ENCODE measurements around the gene EXOSC1.

The EXOSC1 gene

GRCh38 chr10:97445357-97445721 is 467 bp downstream of the EXOSC1 start:
- Histone ChIP-seq H3K27me3 (ENCODE audit: insufficient read depth, poor library complexity, severe bottlenecking) (no peaks in the 10 kb centered on the region), H3K4me3 (replicated peaks; ENCODE audit: insufficient read depth, low read length) (peak overlapping the region; percentile 74), H3K27ac (replicated peaks) (peak overlapping the region; percentile 66)
- no peak for DNase-seq (ENCODE audit: low read depth in 1 of 2, low spot score in 1 of 2)
- TF ChIP-seq REST (IDR thresholded peaks at IDR 0.05; ENCODE audit: insufficient replicate concordance, low read depth) (no peak), SPI1 (IDR thresholded peaks at IDR 0.05; ENCODE audit: borderline replicate concordance, low read depth) (no peak), CTCF (IDR thresholded peaks at IDR 0.05; ENCODE audit: insufficient read depth, low read length) (no peak), GABPA (IDR thresholded peaks at IDR 0.05; ENCODE audit: low read depth) (no peak), POLR2AphosphoS5 (IDR thresholded peaks at IDR 0.05; ENCODE audit: low read depth) (no peak; the same call in 1 of the 2 replicates)

GRCh38 chr10:97444212-97444611 is 1.6 kb downstream of the EXOSC1 start:
- no peak for TF ChIP-seq CTCF (IDR thresholded peaks at IDR 0.05; ENCODE audit: insufficient read depth, low read length)
- TF ChIP-seq POLR2AphosphoS5 (IDR thresholded peaks at IDR 0.05; ENCODE audit: low read depth) = no peak
- TF ChIP-seq SPI1 (IDR thresholded peaks at IDR 0.05; ENCODE audit: borderline replicate concordance, low read depth) = no peak
- TF ChIP-seq REST (IDR thresholded peaks at IDR 0.05; ENCODE audit: insufficient replicate concordance, low read depth) = no peak
- TF ChIP-seq GABPA (IDR thresholded peaks at IDR 0.05; ENCODE audit: low read depth) = no peak
- Histone ChIP-seq H3K4me3 (replicated peaks; ENCODE audit: insufficient read depth, low read length) (no peak overlapping the region), H3K27ac (replicated peaks) (no peak overlapping the region), H3K27me3 (ENCODE audit: insufficient read depth, poor library complexity, severe bottlenecking) (no peaks in the 10 kb centered on the region)
- no peak for DNase-seq (ENCODE audit: low read depth in 1 of 2, low spot score in 1 of 2)

- Histone ChIP-seq H3K27ac (replicated peaks) (no peak overlapping the region), H3K27me3 (ENCODE audit: insufficient read depth, poor library complexity, severe bottlenecking) (no peaks in the 10 kb centered on the region), H3K4me3 (replicated peaks; ENCODE audit: insufficient read depth, low read length) (no peak overlapping the region)
- no peak for TF ChIP-seq GABPA (IDR thresholded peaks at IDR 0.05; ENCODE audit: low read depth)
- no peak for TF ChIP-seq REST (IDR thresholded peaks at IDR 0.05; ENCODE audit: insufficient replicate concordance, low read depth)
- TF ChIP-seq POLR2AphosphoS5 (IDR thresholded peaks at IDR 0.05; ENCODE audit: low read depth) = no peak
- no peak for TF ChIP-seq SPI1 (IDR thresholded peaks at IDR 0.05; ENCODE audit: borderline replicate concordance, low read depth)
- TF ChIP-seq CTCF (IDR thresholded peaks at IDR 0.05; ENCODE audit: insufficient read depth, low read length) = no peak
- no peak for DNase-seq (ENCODE audit: low read depth in 1 of 2, low spot score in 1 of 2)
These were observed 3.5 kb downstream of the EXOSC1 start for GRCh38 chr10:97442277-97442676.

Measured in HL-60 (cell line).